SH-SY5Y (cell line): Measurements from ENCODE around the gene SUN3.

Source experiments
- GATA2 ChIP-seq: IDR thresholded peaks from 2 replicates; pipeline ENCODE4 v1.6.1; 2011; ENCODE audit warnings: mild to moderate bottlenecking, low read depth, low read length
- GATA3 ChIP-seq: IDR thresholded peaks from 2 replicates; pipeline ENCODE4 v1.6.1; 2011; ENCODE audit warnings: low read depth, mild to moderate bottlenecking, low read length, moderate library complexity

DNA sequence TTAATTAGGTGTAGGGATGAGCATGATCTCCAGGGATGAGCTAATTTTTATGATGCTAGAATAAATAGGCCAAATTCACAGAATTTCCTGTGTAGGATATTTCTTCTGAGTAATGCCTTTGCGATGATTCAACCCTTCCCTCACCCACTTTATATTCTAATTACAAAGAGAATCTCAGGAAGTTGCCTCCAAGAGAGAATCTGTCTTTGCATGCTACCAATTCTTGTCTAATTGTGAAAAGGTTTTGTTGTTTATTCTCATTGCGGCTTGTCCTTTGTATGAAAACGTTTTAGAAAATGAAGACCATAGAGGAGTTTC lies 12.7 kb upstream of the SUN3 start:
- TF ChIP-seq GATA3 (no peak), GATA2 (no peak)
